Measurements from ENCODE around the gene ZNF169.
A peak's percentile ranks its signal among the peaks of the same experiment; 100 is the strongest.

DNA sequence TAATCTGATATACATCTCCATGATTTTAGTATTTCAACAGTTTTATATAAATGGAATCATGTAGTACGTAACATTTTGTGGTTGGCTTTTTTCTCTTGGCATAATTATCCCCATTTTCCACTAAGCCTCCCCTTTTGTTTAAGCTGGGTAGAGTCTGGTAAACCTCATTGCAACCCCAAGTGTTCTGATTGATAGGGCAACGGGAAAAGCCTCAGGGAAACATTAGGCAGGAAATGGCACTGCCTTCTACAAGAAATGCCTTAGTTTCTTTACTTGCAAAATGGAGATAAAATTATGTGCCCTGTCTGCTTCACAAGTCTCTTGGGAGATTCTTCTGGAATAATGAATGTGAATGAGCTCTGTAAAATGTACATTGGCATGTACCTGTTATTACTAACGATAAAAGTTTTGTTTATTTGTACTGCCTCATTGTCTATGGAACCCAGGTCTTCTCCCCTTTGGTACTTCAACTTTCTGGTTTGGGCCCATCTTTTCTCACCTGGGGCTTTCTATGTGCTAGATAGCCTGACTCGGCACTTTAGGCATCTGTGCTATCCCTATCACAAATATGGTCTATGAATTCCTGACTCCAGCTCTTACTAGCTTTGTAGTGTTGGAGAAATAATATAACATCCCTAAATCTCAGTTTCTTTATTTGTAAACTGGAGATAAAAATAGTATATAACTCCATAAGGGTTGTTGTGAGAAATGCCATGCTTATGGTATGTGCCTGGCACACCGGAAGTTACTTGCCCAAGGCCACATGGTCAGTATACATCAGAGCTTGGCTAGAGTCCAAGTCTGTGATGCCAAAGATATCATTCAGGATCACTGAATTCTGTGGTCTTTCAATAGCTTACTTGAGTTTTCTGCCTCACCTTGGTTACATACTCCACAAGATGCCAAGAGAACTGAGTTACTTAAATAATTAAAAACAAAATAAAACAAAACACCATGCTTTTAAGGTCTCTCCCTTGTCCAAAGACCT is 48.2 kb upstream of the ZNF169 start:
- TF ChIP-seq EZH2 (IDR thresholded peaks at IDR 0.05) (no peak), POLR2AphosphoS5 (IDR thresholded peaks at IDR 0.05; ENCODE audit: borderline replicate concordance, low read depth, low read length) (peak; percentile 33; the same call in 1 of the 2 replicates)
